K562 (cell line): ENCODE data around the gene LSS. TPM values are rescaled to one million over a fixed set of nuclear protein-coding genes. Genes with fewer than 3 reads are reported as not detected.

Source experiments
- BHLHE40 ChIP-seq: IDR thresholded peaks from 2 replicates; pipeline ENCODE4 v1.6.1; 2011; ENCODE audit warnings: low read length, improper control_type of control experiment
- CXXC5 ChIP-seq: fragments of 250-450 bp; sonication (Bioruptor Pico); IDR thresholded peaks from 2 replicates; pipeline ENCODE4 v1.8.0; 2022; ENCODE audit warnings: inconsistent platforms, mild to moderate bottlenecking, moderate library complexity
- FOXK1 ChIP-seq: sonication (generic); formaldehyde crosslinking; IDR thresholded peaks from 2 replicates; pipeline ENCODE4 v1.8.0; 2022; ENCODE audit warnings: missing genetic modification reagents, mild to moderate bottlenecking, borderline replicate concordance
- HINFP ChIP-seq: fragments of 450-650 bp; conservative IDR thresholded peaks from 2 replicates; pipeline ENCODE4 v1.6.1; 2016; ENCODE audit warnings: missing genetic modification characterization, low read depth, mild to moderate bottlenecking, control low read depth, missing compliant biosample characterization
- HMGN3 ChIP-seq: IDR thresholded peaks from 2 replicates; pipeline ENCODE4 v1.6.1; 2011; ENCODE audit warnings: borderline replicate concordance, low read depth, mild to moderate bottlenecking, mixed read lengths, low read length; ENCODE audit not compliant: insufficient read length; ENCODE audit errors: extremely low read depth
- JUN ChIP-seq, 2 experiments: sonication (generic) in 1 of 2; formaldehyde crosslinking in 1 of 2; IDR thresholded peaks; 2 replicates each; pipeline versions ENCODE4 v1.6.1 to v1.8.0; 2012 to 2022; ENCODE audit warnings: borderline replicate concordance in 2 of 2, mild to moderate bottlenecking in 2 of 2, improper control_type of control experiment in 1 of 2, low read depth in 1 of 2, low read length in 1 of 2, missing genetic modification reagents in 1 of 2
- MBD1 ChIP-seq: fragments of 250-450 bp; sonication (Bioruptor Pico); IDR thresholded peaks from 2 replicates; pipeline ENCODE4 v1.8.0; 2022; ENCODE audit warnings: inconsistent platforms
- SMARCA4 ChIP-seq: fragments of 450-650 bp; IDR thresholded peaks from 2 replicates; pipeline ENCODE4 v1.6.1; 2016
- SOX6 ChIP-seq: fragments of 450-650 bp; IDR thresholded peaks from 2 replicates; pipeline ENCODE4 v1.6.1; 2014; ENCODE audit warnings: mild to moderate bottlenecking
- STAT5A ChIP-seq: IDR thresholded peaks from 2 replicates; pipeline ENCODE4 v1.6.1; 2012; ENCODE audit warnings: low read length, inconsistent platforms, borderline replicate concordance
- YY1 ChIP-seq, 3 experiments: IDR thresholded peaks; 2 replicates each; pipeline ENCODE4 v1.6.1; 2011; ENCODE audit warnings: low read length in 2 of 3, mild to moderate bottlenecking in 2 of 3, moderate library complexity in 2 of 3, borderline replicate concordance in 1 of 3, control low read depth in 1 of 3, low read depth in 1 of 3; ENCODE audit not compliant: insufficient read depth in 3 of 3, insufficient replicate concordance in 2 of 3, control insufficient read depth in 1 of 3, insufficient read length in 1 of 3; ENCODE audit errors: extremely low read depth in 1 of 3
- ZBTB17 ChIP-seq: fragments of 450-650 bp; formaldehyde crosslinking; IDR thresholded peaks from 2 replicates; pipeline ENCODE4 v1.4.0; 2020; ENCODE audit warnings: mild to moderate bottlenecking
- polyA plus RNA-seq, 8 experiments: library from polyadenylated mRNA; depleted of rRNA in 4 of 8; stranded (reverse) in 5 of 8; unstranded in 3 of 8; fragments of >200 nt; fragmentation: Nextera tagmentation in 2 of 8; fragmentation: Illumina TruSeq in 1 of 8; extraction: Ambion mirVana in 2 of 8; extraction: Trizol in 1 of 8; gene quantifications; 2 replicates each; pipeline versions ENCODE4 v1.2.1 to v1.2.3, GENCODE V29; 2011 to 2014; ENCODE audit warnings: inconsistent platforms in 1 of 8, missing spikeins in 1 of 8
- total RNA-seq, 7 experiments: library from RNA; depleted of rRNA in 6 of 7; stranded (reverse); fragments of >200 nt in 6 of 7; fragmentation: Illumina TruSeq in 2 of 7; extraction: Trizol in 2 of 7; gene quantifications; 2 replicates each; pipeline versions ENCODE4 v1.2.1 to v1.2.3, GENCODE V29; 2011 to 2021; ENCODE audit warnings: low replicate concordance in 1 of 7
- TF ChIP-seq, protein P1 (sequence below), 2 experiments: fragments of 150-350 bp in 1 of 2; IDR thresholded peaks; 2 replicates each; pipeline ENCODE4 v1.6.1; 2012 to 2016; ENCODE audit warnings: low read depth in 2 of 2, low read length in 2 of 2, mild to moderate bottlenecking in 1 of 2, moderate library complexity in 1 of 2
- TF ChIP-seq, protein P2 (sequence below): fragments of 450-650 bp; conservative IDR thresholded peaks from 2 replicates; pipeline ENCODE4 v1.6.1; 2016; ENCODE audit warnings: missing genetic modification characterization, low read depth, mild to moderate bottlenecking, missing compliant biosample characterization, moderate library complexity
- TF ChIP-seq, protein P3 (sequence below): sonication (generic); formaldehyde crosslinking; IDR thresholded peaks from 2 replicates; pipeline ENCODE4 v1.8.1; 2023; ENCODE audit warnings: mild to moderate bottlenecking, missing genetic modification reagents

The LSS gene
- total and polyA plus RNA-seq, 9 of the 15 experiments (the other 6 are each of a cell fraction or from before 2014, with no cell fraction given) = 2.2 to 89.5 (median 37.4) TPM

GRCh38 chr21:46180079-46180722 is 48.4 kb downstream of the LSS start (continued):
- TF ChIP-seq HMGN3 = peak; percentile 46
- TF ChIP-seq, protein P1, sequence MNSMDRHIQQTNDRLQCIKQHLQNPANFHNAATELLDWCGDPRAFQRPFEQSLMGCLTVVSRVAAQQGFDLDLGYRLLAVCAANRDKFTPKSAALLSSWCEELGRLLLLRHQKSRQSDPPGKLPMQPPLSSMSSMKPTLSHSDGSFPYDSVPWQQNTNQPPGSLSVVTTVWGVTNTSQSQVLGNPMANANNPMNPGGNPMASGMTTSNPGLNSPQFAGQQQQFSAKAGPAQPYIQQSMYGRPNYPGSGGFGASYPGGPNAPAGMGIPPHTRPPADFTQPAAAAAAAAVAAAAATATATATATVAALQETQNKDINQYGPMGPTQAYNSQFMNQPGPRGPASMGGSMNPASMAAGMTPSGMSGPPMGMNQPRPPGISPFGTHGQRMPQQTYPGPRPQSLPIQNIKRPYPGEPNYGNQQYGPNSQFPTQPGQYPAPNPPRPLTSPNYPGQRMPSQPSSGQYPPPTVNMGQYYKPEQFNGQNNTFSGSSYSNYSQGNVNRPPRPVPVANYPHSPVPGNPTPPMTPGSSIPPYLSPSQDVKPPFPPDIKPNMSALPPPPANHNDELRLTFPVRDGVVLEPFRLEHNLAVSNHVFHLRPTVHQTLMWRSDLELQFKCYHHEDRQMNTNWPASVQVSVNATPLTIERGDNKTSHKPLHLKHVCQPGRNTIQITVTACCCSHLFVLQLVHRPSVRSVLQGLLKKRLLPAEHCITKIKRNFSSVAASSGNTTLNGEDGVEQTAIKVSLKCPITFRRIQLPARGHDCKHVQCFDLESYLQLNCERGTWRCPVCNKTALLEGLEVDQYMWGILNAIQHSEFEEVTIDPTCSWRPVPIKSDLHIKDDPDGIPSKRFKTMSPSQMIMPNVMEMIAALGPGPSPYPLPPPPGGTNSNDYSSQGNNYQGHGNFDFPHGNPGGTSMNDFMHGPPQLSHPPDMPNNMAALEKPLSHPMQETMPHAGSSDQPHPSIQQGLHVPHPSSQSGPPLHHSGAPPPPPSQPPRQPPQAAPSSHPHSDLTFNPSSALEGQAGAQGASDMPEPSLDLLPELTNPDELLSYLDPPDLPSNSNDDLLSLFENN (IDR thresholded peaks at IDR 0.05; ENCODE audit: low read depth in 2 of 2, low read length in 2 of 2) = 0 out of 4 replicates have a peak, but pooled peaks of 1 of the 2 experiments have one; percentile 22
- TF ChIP-seq, protein P2, sequence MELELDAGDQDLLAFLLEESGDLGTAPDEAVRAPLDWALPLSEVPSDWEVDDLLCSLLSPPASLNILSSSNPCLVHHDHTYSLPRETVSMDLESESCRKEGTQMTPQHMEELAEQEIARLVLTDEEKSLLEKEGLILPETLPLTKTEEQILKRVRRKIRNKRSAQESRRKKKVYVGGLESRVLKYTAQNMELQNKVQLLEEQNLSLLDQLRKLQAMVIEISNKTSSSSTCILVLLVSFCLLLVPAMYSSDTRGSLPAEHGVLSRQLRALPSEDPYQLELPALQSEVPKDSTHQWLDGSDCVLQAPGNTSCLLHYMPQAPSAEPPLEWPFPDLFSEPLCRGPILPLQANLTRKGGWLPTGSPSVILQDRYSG = peak; percentile 55; the same call in 1 of the 2 replicates
- TF ChIP-seq YY1 (IDR thresholded peaks at IDR 0.05; ENCODE audit: borderline replicate concordance in 1 of 3, control insufficient read depth in 1 of 3, extremely low read depth in 1 of 3, insufficient read depth in 3 of 3, insufficient read length in 1 of 3, insufficient replicate concordance in 2 of 3, low read depth in 1 of 3, low read length in 2 of 3) = peak in 1 of 3 experiments; percentile 16
- TF ChIP-seq SMARCA4 = 0 out of 2 replicates have a peak, but pooled peaks have one; percentile 35
- no peak for TF ChIP-seq JUN (IDR thresholded peaks at IDR 0.05; ENCODE audit: borderline replicate concordance, low read depth, low read length)
- no peak for TF ChIP-seq JUN (CRISPR knock-in tag; IDR thresholded peaks at IDR 0.05; ENCODE audit: borderline replicate concordance)
- TF ChIP-seq, protein P3, sequence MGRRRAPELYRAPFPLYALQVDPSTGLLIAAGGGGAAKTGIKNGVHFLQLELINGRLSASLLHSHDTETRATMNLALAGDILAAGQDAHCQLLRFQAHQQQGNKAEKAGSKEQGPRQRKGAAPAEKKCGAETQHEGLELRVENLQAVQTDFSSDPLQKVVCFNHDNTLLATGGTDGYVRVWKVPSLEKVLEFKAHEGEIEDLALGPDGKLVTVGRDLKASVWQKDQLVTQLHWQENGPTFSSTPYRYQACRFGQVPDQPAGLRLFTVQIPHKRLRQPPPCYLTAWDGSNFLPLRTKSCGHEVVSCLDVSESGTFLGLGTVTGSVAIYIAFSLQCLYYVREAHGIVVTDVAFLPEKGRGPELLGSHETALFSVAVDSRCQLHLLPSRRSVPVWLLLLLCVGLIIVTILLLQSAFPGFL = 0 out of 2 replicates have a peak, but pooled peaks have one; percentile 61
- peak; percentile 96 for TF ChIP-seq ZBTB17
- peak; percentile 18; the same call in 1 of the 2 replicates for TF ChIP-seq SOX6
- no peak for TF ChIP-seq HINFP (tag)
- 0 out of 2 replicates have a peak, but pooled peaks have one; percentile 36 for TF ChIP-seq CXXC5 (CRISPR knock-in tag)
- 0 out of 2 replicates have a peak, but pooled peaks have one; percentile 32 for TF ChIP-seq FOXK1
- 0 out of 2 replicates have a peak, but pooled peaks have one; percentile 16 for TF ChIP-seq MBD1 (CRISPR knock-in tag)
- no peak for TF ChIP-seq STAT5A
- peak; percentile 70; the same call in 1 of the 2 replicates for TF ChIP-seq BHLHE40
